Skeletal muscle tissue (tissue), 4 donors: ENCODE results near the gene CCDC24. TPM values are rescaled to one million over a fixed set of nuclear protein-coding genes. Genes with fewer than 3 reads are reported as not detected.

Experiments
- H3K27ac ChIP-seq: one replicate; pipeline ENCODE4 v1.7.0; 2013; ENCODE audit warnings: mild to moderate bottlenecking, low read depth, low read length, inconsistent platforms
- H3K27me3 ChIP-seq, 3 donors: one replicate each; pipeline ENCODE4 v1.7.0; 2013; ENCODE audit warnings: low read length in 3 of 3; ENCODE audit not compliant: control insufficient read depth in 3 of 3, insufficient read depth in 3 of 3
- H3K36me3 ChIP-seq, 3 donors: one replicate each; pipeline ENCODE4 v1.7.0; 2013; ENCODE audit warnings: low read length in 3 of 3; ENCODE audit not compliant: control insufficient read depth in 3 of 3, insufficient read depth in 3 of 3
- H3K4me1 ChIP-seq, 3 donors: one replicate each; pipeline ENCODE4 v1.7.0; 2013; ENCODE audit warnings: low read length in 3 of 3, mild to moderate bottlenecking in 3 of 3; ENCODE audit not compliant: control insufficient read depth in 3 of 3, insufficient read depth in 3 of 3
- H3K4me3 ChIP-seq, 3 donors: one replicate each; pipeline ENCODE4 v1.7.0; 2013; ENCODE audit warnings: low read length in 3 of 3
- H3K9ac ChIP-seq, 3 donors: one replicate each; pipeline ENCODE4 v1.7.0; 2013; ENCODE audit warnings: low read length in 3 of 3, mild to moderate bottlenecking in 3 of 3, moderate library complexity in 2 of 3, low read depth in 1 of 3
- H3K9me3 ChIP-seq, 3 donors: one replicate each; pipeline ENCODE4 v1.7.0; 2013; ENCODE audit warnings: low read length in 3 of 3; ENCODE audit not compliant: control insufficient read depth in 3 of 3
- total RNA-seq: library from RNA; depleted of rRNA; stranded (reverse); fragments of >200 nt; gene quantifications from one replicate; pipeline ENCODE4 v1.2.3, GENCODE V29; 2014
- donor health status: Osteomylitis.

Gene CCDC24
- total RNA-seq, 1 donor from 2014 or later = under 0.01 TPM

- H3K4me3 ChIP-seq = no peak overlapping the region
- peaks cover 3 to 12% (median 7%) of the 10 kb centered on the region in 3 donors for H3K4me1 ChIP-seq
- no peak overlapping the region for H3K27ac ChIP-seq
- H3K9me3 ChIP-seq = no peaks in the 10 kb centered on the region
- H3K27me3 ChIP-seq = no peaks in the 10 kb centered on the region
- peak overlapping the region in 1 of 3 donors; percentile 18 for H3K9ac ChIP-seq
- H3K36me3 ChIP-seq = peaks cover 90 to 96% (median 95%) of the 10 kb centered on the region in 3 donors
Observed at GRCh38 chr1:43962324-43962723, 29.1 kb upstream of the CCDC24 start.

GRCh38 chr1:43963006-43963405, 28.4 kb upstream of the CCDC24 start:
- H3K9ac ChIP-seq = no peak overlapping the region
- H3K4me1 ChIP-seq = peaks cover under 1 to 6% (median 1%) of the 10 kb centered on the region in 3 donors
- no peak overlapping the region for H3K27ac ChIP-seq
- peaks cover 88 to 96% (median 92%) of the 10 kb centered on the region in 3 donors for H3K36me3 ChIP-seq
- no peak overlapping the region for H3K4me3 ChIP-seq
- H3K27me3 ChIP-seq = no peaks in the 10 kb centered on the region
- H3K9me3 ChIP-seq = no peaks in the 10 kb centered on the region

GRCh38 chr1:43963890-43964289, 27.5 kb upstream of the CCDC24 start:
- Histone ChIP-seq H3K9ac (no peak overlapping the region), H3K4me1 (peaks cover 0 to 5% (median 0%) of the 10 kb centered on the region in 3 donors), H3K27me3 (no peaks in the 10 kb centered on the region), H3K27ac (no peak overlapping the region), H3K36me3 (peaks cover 80 to 88% (median 83%) of the 10 kb centered on the region in 3 donors), H3K4me3 (no peak overlapping the region), H3K9me3 (no peaks in the 10 kb centered on the region)

- H3K9me3 ChIP-seq = no peaks in the 10 kb centered on the region
- no peak overlapping the region for H3K4me3 ChIP-seq
- H3K9ac ChIP-seq = no peak overlapping the region
- H3K27ac ChIP-seq = no peak overlapping the region
- no peaks in the 10 kb centered on the region for H3K27me3 ChIP-seq
- peaks cover 5 to 11% (median 8%) of the 10 kb centered on the region in 3 donors for H3K4me1 ChIP-seq
- peaks cover 69 to 74% (median 70%) of the 10 kb centered on the region in 3 donors for H3K36me3 ChIP-seq
Observed at GRCh38 chr1:43965316-43965715, 26.1 kb upstream of the CCDC24 start.

- no peaks in the 10 kb centered on the region for H3K9me3 ChIP-seq
- peaks cover 47 to 60% (median 51%) of the 10 kb centered on the region in 3 donors for H3K36me3 ChIP-seq
- H3K4me1 ChIP-seq = peaks cover 28 to 37% (median 36%) of the 10 kb centered on the region in 3 donors
- no peak overlapping the region for H3K9ac ChIP-seq
- H3K27ac ChIP-seq = no peak overlapping the region
- H3K4me3 ChIP-seq = no peak overlapping the region
- H3K27me3 ChIP-seq = no peaks in the 10 kb centered on the region
Observed at GRCh38 chr1:43968348-43968948, 23.0 kb upstream of the CCDC24 start.

GRCh38 chr1:43969416-43969745, 22.0 kb upstream of the CCDC24 start:
- peaks cover 37 to 46% (median 46%) of the 10 kb centered on the region in 3 donors for H3K4me1 ChIP-seq
- no peak overlapping the region for H3K9ac ChIP-seq
- peaks cover 39 to 52% (median 44%) of the 10 kb centered on the region in 3 donors for H3K36me3 ChIP-seq
- no peaks in the 10 kb centered on the region for H3K27me3 ChIP-seq
- H3K4me3 ChIP-seq = peak overlapping the region; percentile 52 to 64 (median 56)
- H3K27ac ChIP-seq = no peak overlapping the region
- no peaks in the 10 kb centered on the region for H3K9me3 ChIP-seq

- peaks cover 33 to 47% (median 38%) of the 10 kb centered on the region in 3 donors for H3K36me3 ChIP-seq
- peak within 1 kb of the TSS; percentile 81 to 91 (median 86) for H3K9ac ChIP-seq
- no peaks in the 10 kb centered on the region for H3K9me3 ChIP-seq
- H3K27ac ChIP-seq = peak within 1 kb of the TSS; percentile 54
- peaks cover 38 to 48% (median 48%) of the 10 kb centered on the region in 3 donors for H3K4me1 ChIP-seq
- H3K4me3 ChIP-seq = peak within 1 kb of the TSS; percentile 95 to 98 (median 97)
- H3K27me3 ChIP-seq = no peaks in the 10 kb centered on the region
Observed at GRCh38 chr1:43969746-43970466, 21.5 kb upstream of the CCDC24 start, which contains the start of gene DPH2. Gene DPH2 (plus strand): TSS chr1:43970010. CDS start chr1:43970176, 166 bp downstream.

GRCh38 chr1:43970502-43970901, 20.9 kb upstream of the CCDC24 start:
- peaks cover 42 to 51% (median 50%) of the 10 kb centered on the region in 3 donors for H3K4me1 ChIP-seq
- no peaks in the 10 kb centered on the region for H3K27me3 ChIP-seq
- peak overlapping the region; percentile 81 to 91 (median 86) for H3K9ac ChIP-seq
- H3K36me3 ChIP-seq = peaks cover 29 to 45% (median 34%) of the 10 kb centered on the region in 3 donors
- H3K4me3 ChIP-seq = peak overlapping the region; percentile 95 to 98 (median 97)
- no peaks in the 10 kb centered on the region for H3K9me3 ChIP-seq
- H3K27ac ChIP-seq = peak overlapping the region; percentile 54

GRCh38 chr1:43970911-43971310, 20.5 kb upstream of the CCDC24 start:
- Histone ChIP-seq H3K9ac (peak overlapping the region; percentile 25 to 91 (median 81)), H3K4me1 (peaks cover 46 to 55% (median 54%) of the 10 kb centered on the region in 3 donors), H3K27me3 (no peaks in the 10 kb centered on the region), H3K4me3 (peak overlapping the region; percentile 95 to 98 (median 97)), H3K9me3 (no peaks in the 10 kb centered on the region), H3K27ac (peak overlapping the region; percentile 54), H3K36me3 (peaks cover 26 to 42% (median 30%) of the 10 kb centered on the region in 3 donors)
